Measurements from ENCODE around the gene AKAP1.

- no peak for TF ChIP-seq CTCF (IDR thresholded peaks at IDR 0.05)
- TF ChIP-seq POLR2A (IDR thresholded peaks at IDR 0.05) = no peak
These were observed 6.2 kb downstream of the AKAP1 start for GRCh38 chr17:57091186-57091618.

All from prostate gland (tissue), 2 donors.